Stimulated activated CD8-positive, alpha-beta memory T cell treated with anti-CD3 and anti-CD28 coated beads, Interleukin-2, amount 100 ng/mL, for 1 hour (primary cell): ENCODE data around the gene NUDT16L1.
A peak's percentile ranks its signal among the peaks of the same experiment; 100 is the strongest.

ENCODE experiments used
- DNase-seq, 2 donors: peaks; one replicate each; pipeline ENCODE4 v3.0.0-alpha.2; 2020; ENCODE audit warnings: low read depth in 2 of 2

NUDT16L1 gene

DNA sequence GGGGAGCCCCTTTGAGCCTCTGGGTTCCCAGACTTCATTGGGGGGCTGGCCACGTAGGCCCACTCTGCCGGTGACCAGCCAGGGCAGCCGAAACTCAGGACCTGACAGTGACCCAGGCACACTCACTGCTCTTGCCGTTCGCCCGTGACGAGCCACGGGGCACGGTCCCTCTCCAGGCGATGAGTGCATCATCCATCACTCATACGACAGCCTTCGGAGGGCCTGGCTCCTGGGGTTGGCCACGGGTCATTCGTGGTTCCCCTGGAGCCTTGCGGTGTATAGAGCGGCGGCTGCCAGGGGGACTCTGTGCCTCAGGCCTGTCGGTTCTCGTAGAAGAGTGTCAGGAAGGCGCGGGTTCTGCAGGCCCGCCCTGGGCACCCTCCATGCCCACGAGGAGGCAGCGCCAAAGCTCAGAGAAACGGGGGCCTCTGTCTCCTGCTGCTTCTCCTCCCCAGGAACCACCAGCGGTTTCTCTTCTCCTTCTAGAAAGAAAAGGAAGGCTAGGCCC, 11.2 kb upstream of the NUDT16L1 start:
- DNase-seq = no peak

DNA sequence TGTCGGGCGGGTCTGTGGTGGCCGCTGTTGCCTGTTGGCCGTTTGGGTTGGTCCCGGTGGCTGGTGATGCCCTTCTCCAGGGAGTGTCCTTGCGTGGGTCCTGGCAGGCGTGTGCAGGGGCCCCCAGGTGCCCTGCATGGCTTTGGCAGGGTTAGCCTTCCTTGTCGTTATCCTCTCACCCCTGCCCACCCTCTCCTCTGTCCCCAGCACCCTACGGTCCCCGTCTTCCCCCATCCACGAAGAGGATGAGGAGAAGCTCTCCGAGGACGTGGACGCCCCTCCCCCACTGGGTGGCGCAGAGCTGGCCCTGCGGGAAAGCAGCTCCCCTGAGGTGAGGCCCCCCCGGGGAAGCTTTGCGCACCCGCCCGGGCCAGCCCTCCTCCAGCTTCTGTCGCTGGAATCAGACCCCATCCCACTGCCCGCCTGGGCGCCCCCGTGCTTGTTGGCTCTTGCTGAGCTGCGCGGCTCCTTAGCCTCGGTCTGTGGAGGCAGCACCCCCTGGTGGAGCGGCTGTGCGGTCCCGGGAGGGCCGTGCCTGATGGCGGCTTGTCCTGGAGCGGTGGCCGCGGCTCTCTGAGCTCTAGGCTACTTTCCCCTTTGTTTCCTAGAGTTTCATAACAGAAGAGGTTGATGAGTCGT, 10.6 kb upstream of the NUDT16L1 start:
- no peak for DNase-seq

DNA sequence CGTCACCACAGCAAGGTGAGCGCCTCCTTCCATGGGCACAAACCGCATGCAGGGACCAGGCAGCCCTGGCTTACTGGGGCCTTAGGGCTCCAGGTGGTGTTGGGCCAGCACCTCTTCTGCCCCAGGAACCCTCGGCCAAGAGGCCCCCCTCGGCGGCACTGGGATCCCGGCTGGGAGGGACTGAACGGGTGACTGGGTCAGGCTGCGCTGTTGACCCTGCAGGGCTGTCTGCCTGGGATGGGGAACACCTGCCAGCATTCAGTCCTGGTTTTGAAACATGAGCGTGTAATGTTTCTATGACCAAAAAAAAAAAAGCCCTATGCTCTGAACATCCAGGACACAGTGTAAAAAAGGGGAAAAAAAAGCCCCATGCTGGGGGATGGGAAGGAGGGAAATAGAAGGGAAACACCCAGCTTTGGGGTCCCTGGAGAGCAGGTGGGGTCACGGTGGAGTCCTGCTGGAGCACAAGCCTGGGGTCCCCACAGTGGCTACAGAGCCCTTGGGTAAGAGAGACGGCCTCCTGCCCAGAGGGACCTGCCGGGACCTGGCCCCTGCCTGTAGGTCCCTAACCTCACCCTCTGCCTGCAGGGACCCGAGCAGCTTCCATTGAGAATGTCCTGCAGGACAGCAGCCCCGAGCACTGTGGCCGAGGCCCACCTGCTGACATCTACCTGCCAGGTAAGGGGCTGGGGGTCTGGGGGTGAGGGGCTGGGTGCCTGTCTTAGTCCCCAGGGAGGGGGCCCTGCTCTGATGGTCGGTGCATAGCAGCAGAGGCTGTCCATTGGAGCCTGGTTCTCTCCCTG, 9.9 kb upstream of the NUDT16L1 start:
- DNase-seq = no peak

DNA sequence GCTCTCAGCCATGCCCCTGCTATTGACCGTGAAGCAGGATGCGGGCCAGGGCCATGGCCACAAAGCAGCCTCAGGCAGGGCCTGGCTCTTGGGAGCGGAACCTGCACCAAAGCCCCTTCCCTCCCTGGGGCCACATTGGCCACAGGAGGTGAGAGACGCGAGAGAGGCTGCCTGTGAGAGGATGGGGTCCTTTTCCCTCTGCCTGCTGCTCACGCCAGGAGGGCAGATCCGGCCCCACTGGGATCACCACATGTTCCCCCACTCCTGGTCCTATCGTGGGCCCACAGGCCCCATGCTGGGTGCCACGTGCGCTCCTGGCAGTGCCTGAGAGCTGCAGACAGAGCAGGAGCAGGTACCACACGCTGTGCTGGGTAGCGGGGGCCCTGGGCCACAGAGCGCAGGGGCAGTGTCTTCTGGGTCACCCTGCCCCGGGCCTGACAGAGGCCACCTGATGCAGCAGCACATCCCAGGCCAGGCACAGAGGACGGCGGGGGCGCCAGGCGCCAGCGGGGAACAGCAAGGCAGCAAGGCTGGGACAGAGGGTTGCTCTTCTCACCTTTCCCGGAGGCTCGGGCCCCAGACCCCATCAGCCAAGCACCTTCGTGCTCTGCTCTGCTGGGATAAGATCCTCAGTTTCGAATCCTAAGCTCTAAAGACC, 9.2 kb upstream of the NUDT16L1 start:
- DNase-seq = no peak

DNA sequence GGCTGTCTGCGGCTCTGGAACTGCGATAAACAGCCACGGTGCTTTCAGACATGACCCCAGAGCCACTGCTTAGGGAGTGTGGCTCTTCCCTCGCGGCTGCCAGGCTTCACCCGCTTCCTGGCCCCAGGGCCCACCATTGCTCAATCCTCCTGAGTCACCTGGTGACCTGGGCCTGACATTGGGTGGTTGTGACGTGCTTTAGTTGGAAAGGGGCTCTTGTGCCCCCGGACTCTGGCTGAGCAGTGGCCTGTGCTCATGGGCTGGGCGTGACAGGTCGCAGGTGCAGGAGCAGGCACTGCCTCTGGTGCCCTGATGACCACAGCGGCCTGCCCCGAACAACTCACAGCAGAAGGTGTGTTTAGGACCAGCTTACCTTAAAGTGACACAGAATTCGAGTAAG, 8.6 kb upstream of the NUDT16L1 start:
- no peak for DNase-seq

DNA sequence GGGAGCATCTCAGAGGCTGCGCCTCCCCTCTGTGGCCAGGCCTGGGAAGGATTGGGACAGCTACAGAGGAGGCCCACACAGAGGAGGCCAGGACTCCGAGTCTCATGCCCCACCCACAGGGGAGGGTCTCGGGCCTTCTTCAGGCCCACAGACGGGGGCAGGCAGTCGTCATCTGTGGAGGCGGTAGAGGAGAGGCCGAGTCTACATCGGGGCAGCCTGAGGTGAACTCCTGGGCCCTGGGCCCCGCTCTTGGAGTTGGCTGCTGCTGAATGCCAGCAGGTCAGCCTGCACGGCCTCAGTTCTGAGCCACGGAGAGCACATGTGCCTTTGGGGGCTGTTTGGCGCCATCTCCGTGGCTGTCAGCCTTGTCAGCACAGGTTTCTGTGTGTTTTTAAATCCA, 8.1 kb upstream of the NUDT16L1 start:
- no peak for DNase-seq

DNA sequence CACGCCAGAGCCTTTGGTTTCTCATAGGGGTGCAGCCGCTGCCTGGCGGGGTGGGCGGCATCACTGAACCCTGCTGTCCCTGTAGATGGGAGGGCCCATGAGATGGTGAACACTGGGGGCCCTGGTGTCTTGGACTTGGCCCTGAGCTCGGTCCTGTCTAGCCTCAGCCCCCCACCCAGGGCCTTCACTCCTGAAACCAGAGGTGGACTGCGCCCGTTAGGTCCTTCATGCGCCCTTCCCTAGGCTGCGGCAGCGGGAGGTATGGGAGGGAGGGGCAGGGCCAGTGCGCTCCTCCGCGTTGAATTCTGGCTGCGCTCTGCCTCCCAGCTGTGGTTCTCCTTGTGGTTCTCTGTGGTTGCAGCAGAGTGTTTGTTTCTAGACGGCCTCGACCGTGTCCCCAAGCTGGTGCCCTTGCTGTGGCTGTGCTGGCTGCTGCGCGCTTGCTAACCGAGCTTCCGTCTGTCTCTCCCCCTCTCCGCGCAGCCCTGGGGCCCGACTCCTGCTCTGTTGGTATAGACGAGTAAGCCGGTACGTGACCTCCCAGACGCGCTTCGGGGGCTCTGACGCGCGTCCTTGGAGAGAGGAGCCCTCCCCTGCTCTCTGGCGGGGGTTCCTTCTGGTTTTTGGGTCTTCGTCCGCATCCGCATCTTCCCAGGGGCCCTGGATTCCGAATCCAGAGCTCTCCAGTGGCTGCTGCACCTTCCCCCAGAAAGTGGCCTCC, 7.4 kb upstream of the NUDT16L1 start:
- no peak for DNase-seq

DNA sequence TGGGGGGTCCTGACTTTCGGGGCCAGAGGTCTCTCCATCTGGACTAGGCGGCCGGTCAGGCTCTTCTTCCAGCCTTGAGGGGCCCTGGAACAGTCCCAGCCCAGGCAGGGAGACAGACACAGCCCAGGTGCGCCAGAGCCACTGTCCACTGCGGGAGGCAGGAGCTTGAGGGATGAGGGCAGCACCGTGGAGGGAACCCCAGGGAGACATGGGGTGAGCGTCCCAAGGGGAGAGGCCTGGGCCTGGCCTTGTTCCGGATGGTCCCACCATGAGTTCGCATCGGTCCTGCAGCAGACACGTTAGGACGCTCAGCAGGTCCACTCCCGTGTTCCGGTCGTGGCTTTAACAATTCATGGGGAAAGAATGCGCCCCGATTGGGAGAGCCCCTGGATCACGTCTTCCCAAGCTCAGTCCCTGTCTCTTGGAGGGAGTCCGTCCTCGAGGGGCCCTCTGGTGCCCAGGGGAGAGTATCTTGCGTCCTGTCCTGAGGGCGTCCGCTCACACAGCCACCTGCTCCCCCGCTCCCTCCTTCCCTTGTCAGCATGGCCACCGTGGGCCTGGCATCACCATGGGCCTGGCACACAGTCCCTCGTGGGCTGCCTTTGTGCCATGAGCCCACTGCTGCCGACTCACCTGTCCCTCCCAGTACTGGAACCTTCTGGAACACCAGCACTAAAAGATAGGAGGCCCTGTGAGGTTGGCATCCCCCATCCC, 6.7 kb upstream of the NUDT16L1 start:
- no peak for DNase-seq

DNA sequence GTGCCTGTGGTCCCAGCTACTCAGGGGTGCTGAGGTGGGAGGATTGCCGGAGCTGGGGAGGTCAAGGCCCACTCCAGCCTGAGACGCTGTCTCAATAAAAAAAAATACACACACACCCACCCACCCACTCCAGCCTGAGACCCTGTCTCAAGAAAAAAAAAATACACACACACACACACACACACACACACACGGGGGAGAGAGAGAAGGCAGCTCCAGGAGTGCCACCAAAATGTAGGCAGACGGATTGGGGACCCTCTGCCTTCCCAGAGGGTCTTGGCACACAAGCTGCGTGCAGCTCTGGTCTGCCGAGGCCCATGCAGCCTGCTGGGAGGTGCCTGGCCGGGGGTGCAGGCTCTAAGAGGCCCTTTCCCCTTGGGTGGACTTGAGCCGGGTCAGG, 5.9 kb upstream of the NUDT16L1 start:
- no peak for DNase-seq

DNA sequence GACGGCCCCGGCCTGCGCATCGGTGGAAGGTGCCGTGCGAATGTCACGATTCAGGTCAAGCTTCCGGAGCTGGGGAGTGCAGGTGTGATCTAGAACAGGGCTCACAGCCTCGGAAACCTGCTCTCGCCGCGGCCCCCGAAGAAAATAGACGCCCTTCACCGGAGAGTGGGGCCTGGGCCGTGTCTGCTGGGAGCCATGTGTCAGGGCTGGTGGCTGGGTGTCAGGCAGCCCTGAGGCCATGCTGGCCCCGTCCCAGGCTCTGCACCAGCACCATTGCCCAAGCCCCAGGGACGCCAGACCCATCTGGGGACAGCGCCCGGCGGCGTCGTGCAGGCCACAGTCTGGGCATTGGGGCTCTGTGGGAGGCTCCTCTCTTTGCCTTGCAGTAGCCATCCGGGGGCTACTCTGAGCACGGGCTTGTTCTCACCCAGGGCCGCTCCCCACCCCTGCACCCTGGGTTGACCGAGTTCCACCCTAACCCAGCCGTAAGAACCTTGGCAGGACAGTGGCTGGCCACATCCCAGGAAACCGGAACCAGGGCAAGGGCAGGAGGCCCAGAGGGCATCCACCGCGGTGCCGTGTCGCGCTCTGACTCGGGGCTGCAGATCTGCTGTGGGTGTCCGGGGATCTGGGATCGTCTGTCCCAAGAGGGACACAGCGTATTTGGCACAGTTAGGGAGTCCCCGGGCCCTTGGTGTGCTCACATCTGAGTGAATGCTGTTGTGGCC, 5.3 kb upstream of the NUDT16L1 start:
- no peak for DNase-seq

DNA sequence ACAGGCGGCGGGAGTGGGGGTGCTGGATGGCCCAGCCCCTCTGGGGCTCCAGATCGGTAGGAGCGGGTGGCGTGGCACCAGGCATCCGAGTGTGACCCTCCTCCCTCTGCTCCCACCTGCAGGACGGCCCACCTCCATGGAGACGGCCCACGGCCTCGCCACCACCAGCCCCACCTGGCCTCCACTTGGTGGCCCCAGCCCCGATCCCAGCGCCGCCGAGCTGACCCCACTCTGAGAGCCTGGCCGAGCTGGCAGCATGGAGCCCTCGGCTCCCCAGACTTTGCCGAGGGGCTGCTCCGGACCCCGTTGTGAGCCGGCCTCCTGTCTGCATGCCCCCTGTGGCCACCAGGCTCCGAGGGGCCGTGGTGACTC, 4.7 kb upstream of the NUDT16L1 start:
- no peak for DNase-seq

DNA sequence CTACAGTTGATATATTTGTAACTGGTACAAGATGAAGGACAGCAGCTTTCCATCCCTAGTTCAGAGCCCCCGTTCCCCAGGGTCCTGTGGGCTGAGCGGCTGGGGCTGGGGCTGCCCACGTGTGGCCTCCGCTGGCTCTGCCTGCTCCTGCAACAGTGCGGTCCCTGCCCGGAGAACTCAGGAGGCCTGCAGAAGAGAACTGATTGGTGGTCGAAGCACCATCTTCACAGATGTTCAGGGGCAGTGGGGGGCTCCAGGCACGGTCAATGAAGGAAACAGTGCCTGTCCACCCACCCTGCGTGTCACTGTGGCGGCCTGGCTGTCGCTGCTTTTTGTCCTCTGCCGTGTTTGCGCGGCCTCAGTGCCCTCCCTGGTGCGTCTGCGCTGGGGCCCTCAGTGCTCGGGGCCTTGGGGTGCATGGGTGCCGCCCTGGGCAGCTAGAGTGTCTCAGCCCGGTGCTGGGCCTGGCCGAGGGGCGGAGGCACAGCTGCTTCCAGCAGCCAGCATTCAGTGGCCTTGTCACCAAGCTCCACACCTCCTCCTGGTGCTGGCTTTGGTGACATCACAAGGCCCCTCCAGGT, 4.2 kb upstream of the NUDT16L1 start:
- DNase-seq = no peak

DNA sequence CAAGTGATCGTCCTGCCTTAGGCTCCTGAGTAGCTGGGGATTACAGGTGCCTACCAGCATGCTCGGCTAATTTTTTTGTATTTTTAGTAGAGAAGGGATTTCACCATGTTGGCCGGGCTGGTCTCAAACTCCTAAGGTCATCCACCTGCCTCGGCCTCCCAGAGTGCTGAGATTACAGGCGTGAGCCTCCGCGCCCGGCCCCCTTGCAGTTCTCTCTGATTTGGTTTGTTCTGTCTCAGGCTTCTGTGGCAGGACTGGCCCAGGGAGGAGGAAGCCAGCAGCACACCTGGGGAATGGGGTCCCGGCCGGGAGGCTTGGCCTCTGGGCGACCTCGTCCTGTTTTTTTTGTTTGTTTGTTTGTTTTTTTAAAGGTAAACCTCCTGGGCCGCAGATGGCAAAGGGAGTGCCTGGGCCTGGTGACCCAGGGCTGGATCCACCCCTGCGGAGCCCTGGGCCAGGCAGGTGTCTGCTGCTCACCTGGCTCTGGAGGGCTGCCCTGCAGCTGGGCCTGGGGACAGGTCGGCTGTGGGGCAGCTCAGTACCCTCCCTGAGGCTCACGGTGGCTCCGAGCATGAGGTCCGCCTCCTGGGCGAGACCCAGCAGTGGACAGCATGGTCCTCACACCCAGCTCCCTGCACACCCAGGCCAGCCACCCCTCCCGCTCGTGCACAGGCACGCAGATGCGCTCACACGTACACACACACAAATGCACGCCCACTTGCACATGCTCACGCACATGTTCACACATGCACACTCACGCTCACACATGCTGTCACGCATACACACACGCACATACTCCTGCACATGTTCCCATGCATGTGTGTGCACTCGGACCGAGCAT, 3.3 kb upstream of the NUDT16L1 start:
- no peak for DNase-seq

DNA sequence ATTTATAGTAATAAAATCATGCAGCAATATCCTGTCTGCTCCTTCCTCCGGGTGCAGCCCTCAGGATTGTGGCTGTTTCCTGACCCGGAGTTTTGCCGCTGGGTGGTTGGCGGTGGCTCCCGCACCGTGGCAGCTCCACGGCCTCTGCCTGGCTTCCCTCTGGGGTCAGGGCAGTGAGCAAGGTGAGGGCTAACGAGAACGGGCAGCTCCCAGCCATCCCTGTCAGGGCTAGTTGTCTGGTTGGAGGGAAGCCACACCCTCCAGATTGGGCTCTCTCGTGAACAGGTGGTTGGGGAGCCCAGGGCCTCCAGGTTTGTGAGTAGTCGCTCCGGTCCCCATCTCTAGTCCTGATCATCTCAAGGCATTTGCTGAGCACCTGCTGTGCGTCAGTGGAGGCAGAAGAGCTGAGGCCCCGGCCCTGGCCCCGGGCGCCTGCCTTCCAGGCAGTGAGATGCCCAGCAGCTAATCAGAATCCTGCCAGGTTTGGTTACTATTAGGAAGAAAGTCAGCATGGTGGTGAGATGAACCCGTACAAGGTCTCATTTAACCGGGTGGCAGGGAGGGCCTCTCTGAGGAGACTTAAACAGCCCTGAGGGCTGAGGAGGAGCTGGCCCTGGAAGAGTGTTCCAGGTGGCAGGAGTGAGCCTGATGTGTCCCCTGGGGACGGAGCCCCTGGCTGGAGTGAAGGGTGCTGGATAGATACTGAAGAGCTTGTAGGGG, 2.3 kb upstream of the NUDT16L1 start:
- no peak for DNase-seq

DNA sequence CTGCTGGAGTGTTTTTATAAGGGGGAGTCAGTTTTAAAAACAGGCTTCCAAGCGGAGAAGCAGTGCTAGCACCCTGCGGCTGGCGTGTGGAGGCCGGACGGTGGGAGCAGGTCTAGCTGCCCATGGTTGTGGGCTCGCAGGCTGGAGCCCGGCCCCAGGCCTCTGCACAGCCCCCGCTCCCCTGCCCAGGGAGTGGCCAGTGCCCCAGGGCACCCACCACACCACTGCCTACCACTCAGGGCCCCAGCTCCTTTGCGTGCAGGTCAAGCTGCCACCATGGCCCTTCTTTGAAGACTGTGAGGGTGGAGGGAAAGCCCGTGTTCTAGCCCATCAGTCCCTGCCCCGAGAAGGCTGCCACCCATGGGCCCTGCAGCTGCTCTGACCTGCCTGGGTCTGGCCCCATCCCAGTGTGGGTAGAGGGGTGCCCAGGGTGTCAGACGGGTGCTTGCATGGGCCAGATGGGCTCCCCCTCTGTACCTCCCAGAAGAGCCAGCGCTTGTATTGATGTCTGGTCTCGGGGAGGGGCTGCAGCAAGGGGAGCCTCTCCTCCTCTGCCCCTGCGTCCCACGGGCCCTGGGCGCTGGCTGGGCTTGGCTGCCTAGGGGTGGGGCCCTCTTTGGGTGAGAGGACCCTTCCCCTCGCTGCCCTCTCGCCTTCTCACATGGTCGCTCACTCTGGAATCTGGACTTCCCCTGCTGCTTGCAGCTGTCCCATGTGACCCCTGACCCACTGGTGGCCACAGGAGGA, 1.5 kb upstream of the NUDT16L1 start:
- no peak for DNase-seq

DNA sequence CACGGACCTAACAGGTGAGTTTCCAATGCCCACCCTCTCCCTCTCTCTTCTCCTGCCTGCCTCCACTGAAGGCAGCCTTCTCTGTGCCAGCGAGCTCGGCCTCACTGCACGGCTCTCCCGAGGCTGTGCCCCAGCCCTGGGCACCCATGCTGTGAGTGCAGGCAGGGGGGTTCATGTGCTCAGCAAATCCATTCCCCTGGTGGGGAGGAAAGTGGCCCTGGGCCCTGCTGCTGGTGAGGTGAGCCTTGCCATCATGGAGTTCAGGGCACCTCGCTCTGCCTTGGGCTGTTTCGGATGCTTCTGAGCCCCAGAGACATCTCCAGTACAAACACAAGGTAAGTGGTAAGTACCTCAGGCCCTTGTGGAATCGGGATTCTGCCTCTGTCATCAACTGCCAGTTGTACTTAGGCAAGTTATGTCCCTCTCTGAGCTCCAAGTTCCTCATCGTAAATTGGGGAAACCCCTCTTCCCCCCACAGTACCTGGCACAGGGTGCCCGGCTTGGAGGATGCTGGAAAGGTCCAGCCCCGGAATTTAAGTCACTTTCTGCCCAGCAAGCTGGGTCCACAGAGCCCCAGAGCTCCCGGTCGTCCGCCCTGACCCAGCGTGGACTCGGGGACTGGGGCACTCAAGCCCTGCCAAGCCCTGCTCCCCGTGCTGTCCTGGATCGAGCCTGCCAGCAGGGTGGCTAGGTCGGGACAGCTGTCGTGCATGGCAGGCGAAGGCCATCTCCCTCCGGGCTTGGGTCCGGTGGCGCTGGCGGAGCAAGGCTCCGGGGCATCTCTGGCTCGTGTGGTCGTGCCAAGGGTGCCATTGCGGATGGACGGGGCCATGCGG, 684 bp upstream of the NUDT16L1 start:
- DNase-seq = no peak

DNA sequence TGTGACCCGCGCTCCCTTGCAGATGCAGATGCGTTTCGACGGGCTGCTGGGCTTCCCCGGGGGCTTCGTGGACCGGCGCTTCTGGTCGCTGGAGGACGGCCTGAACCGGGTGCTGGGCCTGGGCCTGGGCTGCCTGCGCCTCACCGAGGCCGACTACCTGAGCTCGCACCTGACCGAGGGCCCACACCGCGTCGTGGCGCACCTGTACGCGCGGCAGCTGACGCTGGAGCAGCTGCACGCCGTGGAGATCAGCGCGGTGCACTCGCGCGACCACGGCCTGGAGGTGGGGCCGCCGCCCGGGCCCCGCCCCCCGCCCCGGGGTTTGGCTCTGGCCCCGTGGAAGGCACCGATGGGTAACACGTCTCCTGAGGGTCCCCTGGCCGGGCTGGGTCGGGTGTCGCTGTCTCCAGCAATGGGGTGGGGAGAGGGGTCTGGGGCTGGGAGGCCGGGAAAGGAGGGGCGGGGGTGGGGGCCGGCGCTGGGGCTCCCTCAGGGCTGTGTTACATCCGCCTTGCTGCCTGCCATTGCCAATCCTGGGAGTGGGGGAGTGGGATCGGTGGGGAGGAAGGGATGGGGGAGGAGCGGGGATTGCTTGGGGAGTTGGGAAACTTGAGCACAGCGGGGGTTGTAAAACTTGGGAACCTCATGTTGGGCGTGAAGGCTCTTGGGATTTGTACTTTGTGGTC, 737 bp downstream of the NUDT16L1 start:
- peak in 1 of 2 donors; percentile 19 for DNase-seq
